Measurements from ENCODE around the gene RASGRF1.
A peak's percentile ranks its signal among the peaks of the same experiment; 100 is the strongest.

Gene RASGRF1

DNA sequence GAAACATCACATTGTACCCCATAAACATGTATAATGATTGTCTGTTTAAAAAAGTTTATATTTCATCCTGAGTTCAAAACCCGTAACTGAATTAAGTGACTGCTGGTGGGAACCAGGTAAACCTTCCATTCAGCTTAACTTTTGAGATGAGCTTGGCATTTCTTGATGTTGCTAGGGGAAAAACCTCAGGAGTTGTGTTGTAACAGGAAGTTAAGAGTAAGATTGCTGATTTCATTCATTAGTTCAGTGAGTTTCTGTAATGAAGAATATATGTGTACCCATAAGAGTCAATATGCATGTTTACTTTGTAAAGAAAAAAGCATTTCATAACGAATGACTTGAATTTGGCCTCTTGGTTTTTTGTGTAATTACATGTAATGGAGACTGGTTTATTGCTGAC is 178.3 kb downstream of the RASGRF1 start:
- peaks cover 13% of the 10 kb centered on the region for H3K36me3 Mint-ChIP-seq
- ATAC-seq (ENCODE audit: low read depth) (no peak), DNase-seq (ENCODE audit: low spot score in 2 of 2) (no peak)
- no peaks in the 10 kb centered on the region for H3K9me3 Mint-ChIP-seq
- H3K4me1 Mint-ChIP-seq = peaks cover 24% of the 10 kb centered on the region
- no peak overlapping the region for H3K4me3 Mint-ChIP-seq
- H3K27me3 Mint-ChIP-seq = no peaks in the 10 kb centered on the region
- H3K27ac Mint-ChIP-seq = peak overlapping the region; percentile 19

GRCh38 chr15:78910271-78910670 is 180.3 kb downstream of the RASGRF1 start:
- peaks cover 19% of the 10 kb centered on the region for H3K4me1 Mint-ChIP-seq
- H3K36me3 Mint-ChIP-seq = peaks cover 17% of the 10 kb centered on the region
- H3K9me3 Mint-ChIP-seq = no peaks in the 10 kb centered on the region
- H3K27ac Mint-ChIP-seq = no peak overlapping the region
- ATAC-seq (ENCODE audit: low read depth) (no peak), DNase-seq (ENCODE audit: low spot score in 2 of 2) (no peak)
- H3K4me3 Mint-ChIP-seq = no peak overlapping the region
- H3K27me3 Mint-ChIP-seq = no peaks in the 10 kb centered on the region
